GM18508 (cell line): Measurements from ENCODE around the gene RAB8B.
A peak's percentile ranks its signal among the peaks of the same experiment; 100 is the strongest.

Experiments used
- ATAC-seq: cut with Tn5 transposase; IDR thresholded peaks from one replicate; pipeline ENCODE4 v1.9.1; 2021; ENCODE audit warnings: moderate number of reproducible peaks; ENCODE audit not compliant: insufficient read depth, unreplicated experiment

Gene RAB8B

DNA sequence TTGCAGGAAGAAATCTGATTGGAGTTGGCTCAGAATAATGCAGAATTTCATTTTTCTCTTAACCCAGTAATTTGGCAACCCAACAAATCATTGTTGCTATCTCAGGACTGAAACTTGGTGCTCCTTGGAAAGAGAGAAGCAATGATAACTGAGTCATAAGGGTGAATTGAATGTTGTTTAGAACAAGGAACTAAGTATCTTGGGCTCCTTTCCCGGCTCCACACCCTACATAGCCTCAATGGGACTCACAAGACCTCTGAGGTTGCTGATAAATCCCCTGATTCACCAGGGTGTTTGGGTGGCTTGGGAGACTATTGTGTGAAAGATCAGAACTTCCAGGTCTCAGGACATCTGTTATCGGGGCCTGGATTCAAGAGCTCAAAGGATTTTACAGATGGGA lies 7.8 kb upstream of the RAB8B start:
- ATAC-seq = no peak

DNA sequence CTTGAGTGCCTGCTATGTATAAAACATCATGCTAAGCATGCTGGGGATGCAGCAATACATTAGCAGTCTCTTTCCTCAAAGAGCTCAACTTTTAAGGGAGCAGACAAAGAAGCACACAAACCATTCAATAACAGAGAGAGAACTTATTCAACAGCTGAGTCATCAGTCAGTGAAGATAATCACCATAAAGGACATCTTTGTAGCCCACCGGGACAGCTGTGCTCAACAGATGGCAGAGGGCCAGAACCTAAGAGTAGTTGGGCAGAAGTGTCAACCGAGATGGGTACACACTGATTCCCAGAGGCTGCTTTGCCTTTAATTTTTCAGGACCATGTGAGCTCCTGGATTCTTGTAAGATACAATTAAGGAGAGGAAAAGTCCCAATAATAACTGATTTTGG lies 4.2 kb upstream of the RAB8B start:
- no peak for ATAC-seq

DNA sequence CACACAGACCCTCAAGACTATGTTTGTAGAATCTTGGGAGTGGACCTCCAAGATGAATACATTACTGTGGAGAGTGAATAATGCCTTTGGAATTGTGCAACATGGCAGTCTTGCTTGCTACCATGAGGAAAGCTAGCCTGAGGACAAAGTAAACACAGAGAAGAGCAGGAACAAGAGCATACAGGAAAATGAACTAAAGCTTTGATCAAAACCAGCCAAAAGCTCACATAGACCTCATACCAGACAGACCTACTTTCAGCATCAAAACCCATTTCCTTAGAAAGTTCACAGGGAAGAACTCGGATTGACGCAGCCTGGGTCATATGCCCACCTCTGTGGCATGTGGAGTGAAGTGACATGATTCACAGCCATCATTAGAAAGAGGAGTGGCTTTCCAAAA lies 3.3 kb upstream of the RAB8B start:
- no peak for ATAC-seq

DNA sequence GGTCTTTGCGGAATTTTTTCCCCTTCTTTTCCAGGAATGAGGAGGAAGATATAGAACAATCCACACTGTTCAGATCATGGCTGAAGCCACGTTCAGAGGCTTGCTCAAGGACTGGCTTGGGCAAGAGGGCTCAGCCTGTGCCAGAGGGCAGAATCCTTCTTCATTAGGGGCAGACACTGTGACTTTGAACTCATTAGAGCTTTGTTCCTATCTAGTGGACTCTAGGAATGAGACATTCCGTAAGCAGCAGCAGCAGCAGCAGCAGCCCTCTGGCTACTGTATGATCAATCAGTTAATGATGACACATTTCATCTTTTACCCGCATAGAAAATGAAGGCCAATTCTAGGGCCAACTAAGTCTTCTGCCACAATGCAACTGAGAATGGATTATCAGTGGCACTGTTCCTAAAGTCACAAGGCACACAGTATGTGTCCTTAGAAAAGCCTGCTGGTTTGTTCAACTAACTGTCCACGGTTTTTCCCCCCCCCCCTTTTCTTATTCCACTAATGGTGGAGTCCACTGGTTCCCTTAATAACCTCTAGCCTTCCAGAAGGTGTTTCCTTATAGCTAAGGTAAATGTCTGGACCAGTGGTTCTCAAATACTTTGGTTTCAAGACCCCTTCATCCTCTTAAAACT lies 1.7 kb upstream of the RAB8B start:
- ATAC-seq = no peak

DNA sequence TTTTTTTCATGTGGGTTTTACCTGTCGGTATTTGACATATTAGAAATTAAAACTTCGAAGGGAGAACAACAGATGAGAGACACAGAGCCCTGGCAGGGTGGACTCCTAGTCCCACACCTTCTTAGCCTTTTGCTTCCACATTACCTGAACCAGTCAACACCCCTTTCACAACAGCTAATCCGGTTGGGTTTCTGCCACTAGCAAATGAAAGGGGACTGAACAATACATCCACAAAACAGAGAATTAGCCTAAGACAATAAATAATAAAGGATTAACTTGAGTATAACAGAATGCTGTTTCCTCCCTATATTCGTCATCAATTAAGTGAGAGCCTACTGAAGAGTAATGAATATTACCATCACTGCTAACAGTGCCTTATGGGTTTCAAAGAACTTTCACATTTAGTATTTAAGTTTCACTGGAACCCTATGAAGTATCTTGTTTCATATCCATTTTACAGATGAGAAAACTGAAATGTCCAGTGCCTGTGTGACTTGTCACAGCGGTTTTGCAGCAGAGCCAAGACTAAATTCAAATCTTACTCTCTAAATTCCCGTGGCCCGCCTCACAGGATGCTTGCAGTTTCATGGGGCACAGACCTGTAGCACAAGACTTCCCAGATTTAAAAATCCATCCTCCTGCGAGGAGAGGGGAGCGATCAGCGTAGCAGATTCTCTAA lies 1.0 kb upstream of the RAB8B start:
- ATAC-seq = no peak

DNA sequence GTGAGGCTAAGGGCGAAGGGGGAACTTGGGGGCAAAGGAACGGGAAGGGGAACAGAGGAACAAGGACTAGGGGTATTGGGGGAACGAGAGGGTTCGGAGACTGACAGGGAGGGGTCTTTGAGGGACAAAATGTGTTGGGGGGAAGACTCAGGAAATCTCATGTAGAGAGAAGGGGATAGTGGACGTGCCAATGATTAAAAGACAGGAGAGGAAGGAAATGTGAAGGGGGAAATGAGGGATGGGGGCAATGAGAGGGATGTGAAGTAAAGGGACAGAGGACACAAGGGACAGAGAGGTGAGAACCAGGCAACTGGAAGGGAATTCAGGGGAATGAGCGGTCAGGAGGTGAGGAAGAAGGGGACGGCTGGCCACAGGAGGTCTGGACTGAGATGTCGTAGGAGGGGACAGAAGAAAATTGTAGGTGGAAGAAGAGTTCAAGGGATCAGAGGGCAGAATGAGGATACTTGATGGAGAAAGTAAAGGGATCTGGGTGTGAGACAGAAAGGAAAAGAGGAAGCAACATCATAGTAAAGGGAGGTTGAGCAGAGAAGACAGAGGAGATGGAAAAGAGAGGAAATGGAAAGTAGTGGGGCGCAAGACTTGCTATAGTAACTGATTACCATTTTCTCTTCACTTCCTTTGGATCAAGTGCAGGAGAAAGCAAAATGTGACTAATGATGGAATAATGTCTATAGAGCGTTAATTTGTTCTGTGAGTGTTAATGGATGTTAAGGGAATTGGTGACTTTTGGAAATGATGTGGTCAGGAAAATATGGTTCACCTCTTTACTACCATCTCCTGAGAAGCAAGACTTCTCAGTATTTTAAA lies 749 bp downstream of the RAB8B start:
- no peak for ATAC-seq

DNA sequence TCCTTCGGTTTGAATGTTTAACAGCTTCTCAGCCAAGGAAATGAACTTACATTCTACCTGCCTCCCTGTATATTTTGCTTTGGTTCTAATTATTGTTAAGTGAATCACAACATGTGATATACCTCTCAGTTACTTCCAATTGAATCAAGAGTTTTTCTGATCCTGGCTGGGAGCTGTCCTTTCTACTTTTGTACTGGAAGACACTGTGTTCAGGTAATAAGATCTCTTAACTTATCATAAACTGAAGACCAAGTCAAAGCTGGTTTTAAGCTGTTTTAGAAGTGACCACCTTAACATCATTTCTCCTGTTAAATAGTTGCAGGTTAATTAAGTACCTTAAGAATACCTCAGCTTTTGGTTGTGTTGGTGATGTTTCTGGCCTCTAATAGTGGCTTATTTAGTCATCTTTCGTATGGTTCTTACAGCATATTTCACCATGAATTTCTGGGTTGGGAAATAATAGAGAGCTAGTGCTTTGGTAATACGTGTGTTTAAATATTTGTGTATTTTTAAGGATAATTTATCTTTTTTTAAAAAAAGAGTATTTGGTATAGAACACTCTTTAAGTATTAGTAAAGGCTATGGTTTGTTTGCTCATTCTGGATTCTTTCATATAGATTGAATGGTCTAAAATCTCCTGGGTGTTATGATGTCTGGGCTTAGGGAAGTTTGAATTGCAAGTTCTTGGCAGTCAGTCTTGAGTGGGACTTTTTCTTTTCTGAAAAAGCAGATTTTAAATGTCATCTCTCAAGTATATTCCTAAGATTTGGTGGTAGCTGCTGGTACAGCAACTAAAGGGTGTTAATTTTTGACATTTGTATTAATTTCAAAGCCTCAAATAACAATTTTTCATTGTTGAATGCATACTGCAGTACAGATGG lies 1.6 kb downstream of the RAB8B start:
- ATAC-seq = no peak

DNA sequence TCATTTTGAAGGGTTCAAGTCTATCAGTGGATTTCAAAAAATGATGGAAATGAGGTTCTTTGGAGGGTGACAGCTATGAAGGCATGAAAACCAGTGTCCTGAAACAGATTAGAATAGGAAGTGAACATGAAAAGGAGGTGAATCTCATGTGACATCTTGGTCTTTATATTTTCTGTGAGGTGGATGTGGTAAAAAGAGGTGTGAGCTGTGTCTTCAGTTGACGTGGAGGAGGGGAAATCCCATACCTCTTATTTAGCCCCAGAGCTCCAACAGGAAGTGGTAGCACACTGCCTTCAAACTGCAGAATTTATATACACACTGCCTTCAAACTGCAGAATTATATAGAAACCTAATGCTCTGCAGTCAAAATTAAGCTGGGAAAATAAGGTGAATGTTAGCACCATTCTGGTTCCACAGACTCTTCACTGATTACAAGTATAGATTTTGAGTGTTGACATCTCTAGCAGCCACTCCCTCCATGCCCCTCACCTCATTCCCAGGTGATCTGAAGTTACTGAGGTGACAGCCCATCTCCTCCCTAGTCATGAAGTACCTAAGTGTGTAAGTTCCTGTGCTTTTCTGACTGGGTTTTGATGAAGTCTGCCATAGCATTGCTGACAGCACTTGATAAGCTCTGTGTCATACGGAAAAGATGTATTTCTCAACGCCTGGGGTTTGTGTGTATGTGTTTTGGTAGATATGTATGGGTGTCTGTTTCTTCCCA lies 2.7 kb downstream of the RAB8B start:
- peak; percentile 28 for ATAC-seq

DNA sequence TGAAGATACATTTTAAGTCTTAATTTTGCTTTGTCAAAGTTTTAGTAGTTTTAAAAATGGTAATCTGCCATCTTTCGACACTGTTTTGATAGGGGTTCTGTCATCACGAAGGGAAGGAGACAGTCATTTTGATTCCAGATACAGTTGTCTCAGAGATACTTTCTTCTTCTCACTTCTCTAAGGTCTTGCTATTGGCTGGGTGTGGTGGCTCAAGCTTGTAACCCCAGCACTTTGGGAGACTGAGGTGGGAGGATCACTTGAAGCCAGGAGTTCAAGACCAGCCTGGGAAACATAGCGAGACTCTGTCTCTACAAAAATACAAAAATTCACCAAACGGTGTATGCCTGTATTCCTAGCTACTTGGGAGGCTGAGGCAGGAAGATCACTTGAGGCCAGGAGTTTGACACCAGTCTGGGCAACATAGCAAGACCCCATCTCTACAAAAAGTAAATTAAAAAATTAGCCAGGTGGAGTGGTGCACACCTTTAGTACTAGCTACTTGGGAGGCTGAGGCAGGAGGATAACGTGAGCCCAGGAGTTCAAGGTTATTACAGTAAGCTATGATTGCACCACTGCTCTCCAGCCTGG lies 3.3 kb downstream of the RAB8B start:
- no peak for ATAC-seq

DNA sequence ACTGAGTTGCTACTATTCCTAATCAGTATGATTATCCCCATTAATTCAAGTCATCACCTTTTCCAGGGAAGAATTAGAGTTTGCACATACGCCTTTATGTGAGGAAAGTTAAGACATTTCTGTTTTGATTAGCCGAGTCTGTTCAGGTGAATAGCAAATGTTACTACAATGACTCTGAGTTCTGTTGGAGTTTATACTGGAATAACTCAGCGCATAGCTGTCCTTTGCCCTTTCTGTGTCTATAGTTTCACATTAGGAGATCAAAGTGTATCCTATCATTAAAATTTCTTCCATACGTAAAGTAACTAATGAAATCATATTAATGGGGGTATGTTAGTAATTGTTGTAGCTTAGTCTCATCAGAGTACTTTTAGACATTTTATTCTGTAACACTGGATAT lies 4.9 kb downstream of the RAB8B start:
- ATAC-seq = no peak

DNA sequence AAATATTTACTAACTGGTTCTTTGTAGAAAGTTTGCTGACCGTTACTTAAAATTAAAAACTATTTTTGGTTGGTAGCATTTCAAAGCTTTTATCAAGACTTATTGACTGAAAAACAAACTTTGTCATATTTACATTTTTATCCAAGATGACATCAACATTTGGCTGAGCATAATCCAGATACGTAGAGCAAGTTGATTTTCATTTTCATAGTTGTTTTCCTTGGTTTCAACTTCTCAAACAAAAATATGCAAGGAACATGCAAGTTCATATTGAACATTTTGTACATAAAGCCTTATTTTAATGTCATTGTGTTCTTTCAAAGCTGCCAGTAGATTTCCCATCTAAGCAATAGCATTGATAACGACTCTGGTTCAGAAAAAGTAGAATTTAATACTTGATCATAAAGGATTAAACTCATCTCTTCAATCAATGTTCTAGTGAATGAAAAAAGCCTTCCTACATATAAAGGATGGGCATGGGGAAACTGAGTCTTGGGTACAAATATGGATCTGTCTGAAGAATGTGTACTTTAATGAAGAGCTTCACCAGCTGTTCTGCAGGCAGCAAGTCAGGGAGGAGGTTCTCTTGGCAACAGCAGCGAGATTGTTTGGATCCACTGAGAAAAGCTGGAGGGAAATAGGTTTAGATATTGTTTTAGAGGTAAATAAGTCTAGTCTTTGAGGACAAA lies 5.6 kb downstream of the RAB8B start:
- no peak for ATAC-seq

DNA sequence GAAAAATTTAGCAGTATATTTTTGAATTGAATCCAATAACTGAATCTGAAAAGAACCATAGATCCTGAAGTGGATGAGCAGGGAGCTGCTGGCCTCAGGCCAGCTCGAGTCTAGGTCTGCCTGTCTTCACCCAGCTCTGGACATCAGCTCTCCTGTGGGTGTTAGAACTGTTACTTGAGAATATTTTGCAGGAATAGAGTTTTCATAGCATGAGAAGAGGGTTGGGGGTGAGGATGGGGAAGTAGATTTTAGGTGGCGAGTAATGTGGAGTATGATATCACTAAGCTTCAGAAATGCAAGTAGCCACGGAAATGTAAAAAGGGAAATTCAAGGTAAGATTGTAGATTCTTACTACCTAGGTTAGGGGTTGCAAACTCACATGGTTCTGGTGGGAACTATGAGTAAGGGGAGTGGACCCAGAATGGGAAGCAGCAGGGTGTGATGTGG lies 6.2 kb downstream of the RAB8B start:
- no peak for ATAC-seq

DNA sequence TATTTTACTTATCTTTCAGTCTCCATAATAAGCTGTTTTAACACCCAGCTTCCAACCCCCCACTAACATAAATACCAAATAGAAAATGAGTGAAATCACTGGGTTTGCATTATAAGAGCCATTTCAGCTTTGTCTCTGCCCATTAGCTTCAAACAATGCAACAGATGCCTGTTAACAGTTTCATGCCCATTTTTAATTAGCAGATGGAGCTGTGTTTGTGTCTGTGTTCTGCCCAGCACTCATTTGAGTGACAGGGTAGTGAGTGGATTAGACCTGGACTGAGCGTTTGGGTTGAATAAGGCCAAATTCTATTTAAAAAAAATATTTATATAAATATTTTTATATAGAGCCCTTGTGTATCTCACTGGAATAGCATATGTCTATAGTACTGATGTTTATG lies 7.4 kb downstream of the RAB8B start:
- ATAC-seq = no peak

DNA sequence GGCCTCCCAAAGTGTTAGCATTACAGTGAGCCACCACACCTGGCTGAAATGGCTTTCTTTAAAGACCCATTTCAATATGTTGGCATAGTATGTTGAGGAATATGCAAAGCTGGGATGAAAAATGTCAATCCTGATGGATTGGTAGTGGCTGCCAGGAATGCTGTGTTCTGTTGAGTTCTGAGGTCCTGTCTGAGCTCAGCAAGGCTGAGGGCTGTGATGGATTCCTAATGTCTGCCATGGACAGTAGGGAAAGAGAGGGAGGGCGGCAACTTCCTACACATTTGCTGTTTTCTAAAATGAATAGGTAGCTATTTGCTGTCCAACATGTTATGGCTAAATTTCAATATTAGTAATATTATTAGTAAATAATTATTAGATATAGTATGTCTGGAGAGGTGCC lies 8.2 kb downstream of the RAB8B start:
- ATAC-seq = no peak

DNA sequence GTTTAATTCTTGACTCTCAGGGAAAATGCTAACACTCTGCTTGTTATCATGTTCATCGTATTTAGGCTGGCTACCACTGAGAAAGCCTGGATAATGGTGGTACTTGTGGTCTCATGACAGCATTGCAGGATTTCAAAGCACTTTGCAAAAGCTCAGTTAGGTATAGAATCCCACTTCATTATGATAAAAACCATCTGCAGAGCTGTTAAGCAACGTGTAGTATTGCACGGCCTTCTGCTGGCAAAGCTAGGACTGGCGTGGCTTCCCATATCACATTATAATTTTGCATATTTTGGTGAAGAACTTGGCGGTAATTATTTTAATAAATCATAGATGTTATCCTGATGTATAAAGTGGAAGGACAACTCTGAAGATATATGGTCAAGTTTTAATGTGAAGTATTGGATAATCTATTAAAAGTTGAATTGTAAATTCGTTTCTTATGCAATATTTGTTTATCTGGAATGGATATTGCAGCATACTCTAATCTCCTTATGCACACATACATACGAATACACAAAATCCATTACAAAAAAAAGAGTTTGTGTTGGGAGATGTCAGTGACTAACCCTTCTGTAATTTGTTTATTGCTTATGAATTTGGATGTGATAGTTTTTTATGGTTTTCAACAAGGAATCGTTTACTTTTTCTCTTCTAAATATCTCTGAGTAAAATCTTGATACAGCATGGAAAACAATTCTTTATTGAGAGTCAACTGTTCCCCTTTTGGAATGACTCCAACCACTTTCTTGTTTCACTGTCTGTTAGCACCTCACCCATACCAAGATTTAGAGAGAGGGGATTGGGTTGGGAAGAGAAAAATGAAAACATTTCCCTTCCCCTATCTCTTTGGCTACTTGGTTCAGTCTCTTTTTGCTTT lies 9.2 kb downstream of the RAB8B start:
- no peak for ATAC-seq

DNA sequence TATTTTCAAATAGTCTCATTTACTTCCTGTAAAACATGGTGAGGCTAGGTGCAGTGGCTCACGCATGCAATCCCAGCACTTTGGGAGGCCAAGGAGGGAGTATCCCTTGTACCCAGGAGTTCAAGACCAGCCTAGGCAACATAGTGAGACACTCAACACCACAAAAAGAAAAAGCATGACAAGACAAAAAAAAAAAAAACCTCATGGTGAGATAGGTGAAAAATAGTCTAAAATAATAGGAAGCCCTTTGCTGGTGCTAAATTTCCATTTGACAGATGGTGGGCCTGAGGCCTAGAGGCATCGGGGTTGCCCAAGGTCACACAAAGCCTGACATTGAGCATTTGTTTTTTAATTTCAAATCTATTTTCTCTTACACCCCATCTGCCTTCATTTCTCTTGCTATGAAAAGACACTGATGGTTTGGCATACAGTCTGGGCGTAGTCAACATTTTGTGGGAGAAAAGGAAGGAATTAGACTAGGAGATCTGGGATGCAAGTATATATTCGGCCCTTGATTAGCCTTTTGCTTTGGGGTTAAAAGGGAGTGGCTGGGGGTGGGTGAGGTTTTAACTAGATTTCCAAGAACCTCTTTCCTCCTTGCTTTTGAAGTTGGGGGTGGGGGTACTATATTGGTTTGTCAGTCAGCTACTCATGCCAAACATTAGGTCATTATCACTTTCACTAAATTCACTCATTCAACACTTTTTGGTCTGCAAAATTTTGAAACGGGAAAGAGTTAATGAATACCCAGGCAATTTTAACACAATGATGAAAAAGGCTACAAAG lies 11.3 kb downstream of the RAB8B start:
- ATAC-seq = no peak

DNA sequence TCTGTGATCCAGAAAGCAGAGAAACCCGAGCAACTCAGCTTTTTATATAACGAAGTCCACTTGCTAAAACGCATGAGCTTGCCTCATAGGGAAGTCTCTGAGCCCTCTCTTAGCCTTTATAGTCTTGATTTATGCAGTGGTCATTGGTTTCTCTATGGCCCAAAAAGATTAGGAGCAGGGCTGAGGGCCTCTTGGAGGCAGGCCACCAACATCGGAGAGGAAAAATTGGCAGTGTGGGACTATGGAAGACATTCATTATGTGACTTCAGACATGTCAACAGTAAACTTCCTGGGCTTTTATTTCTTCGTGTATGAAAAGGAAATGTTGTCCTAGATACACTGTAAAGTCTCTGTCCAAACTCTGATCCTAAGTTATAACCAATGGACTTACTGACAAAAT lies 13.5 kb downstream of the RAB8B start:
- no peak for ATAC-seq
